GM18505 (cell line): ENCODE results near the gene VAT1L.

Experiments used
- ATAC-seq: cut with Tn5 transposase; IDR thresholded peaks from one replicate; pipeline ENCODE4 v1.9.1; 2021; ENCODE audit not compliant: unreplicated experiment
- POLR2A ChIP-seq: IDR thresholded peaks from 4 replicates; pipeline ENCODE4 v1.6.1; 2011; ENCODE audit warnings: borderline replicate concordance; ENCODE audit not compliant: insufficient read depth, insufficient read length; ENCODE audit errors: extremely low read depth

Gene VAT1L

DNA sequence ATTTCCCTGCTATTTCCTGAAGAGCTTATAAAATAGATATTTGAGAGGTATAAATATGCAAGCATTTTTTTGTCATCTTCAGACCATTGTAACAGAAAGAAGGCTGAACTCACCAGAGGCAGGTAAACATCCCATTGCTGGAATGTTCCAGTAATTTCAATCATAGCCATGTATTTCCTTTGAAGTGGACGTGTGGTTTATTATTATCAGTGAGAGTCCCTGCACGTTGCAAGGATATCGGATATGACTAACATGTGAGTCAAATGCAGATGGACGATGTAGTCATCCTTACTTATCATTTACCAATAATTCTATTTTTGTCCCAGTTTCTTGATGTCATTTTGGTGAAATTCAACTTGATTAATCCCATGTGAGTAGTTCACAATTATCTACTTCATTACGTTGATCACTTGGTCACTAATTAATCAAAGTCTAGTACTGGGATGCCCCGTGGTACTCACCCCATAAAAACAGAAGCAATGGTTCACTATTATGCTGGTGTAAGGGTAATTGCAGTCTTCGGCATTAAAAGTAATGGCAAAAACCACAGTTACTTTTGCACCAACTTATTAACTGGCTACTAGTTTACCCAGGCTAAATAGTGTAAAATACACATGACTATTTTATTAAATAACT is 89.5 kb downstream of the VAT1L start:
- no peak for ATAC-seq
- TF ChIP-seq POLR2A: no peak

- ATAC-seq: no peak
- TF ChIP-seq POLR2A: no peak
These were observed 93.1 kb downstream of the VAT1L start for GRCh38 chr16:77881355-77882030.

DNA sequence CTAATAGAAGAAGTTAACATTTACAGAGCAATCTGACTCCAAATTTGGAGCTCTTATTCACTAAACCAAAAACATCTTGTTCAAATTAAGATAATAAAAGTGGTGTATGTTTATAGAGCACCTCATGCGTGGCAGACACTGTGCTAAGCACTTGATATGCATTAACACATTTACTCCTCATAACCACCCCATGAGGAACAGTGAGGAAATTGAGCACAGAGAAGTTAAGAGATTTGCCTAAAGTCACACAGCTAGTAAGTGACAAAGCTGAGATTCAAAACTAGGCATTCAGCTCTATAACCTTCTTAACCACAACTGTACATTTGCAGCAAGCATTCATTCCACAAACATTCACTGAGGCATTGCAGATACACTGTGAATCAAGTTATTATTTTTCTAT is 94.0 kb downstream of the VAT1L start:
- no peak for TF ChIP-seq POLR2A

DNA sequence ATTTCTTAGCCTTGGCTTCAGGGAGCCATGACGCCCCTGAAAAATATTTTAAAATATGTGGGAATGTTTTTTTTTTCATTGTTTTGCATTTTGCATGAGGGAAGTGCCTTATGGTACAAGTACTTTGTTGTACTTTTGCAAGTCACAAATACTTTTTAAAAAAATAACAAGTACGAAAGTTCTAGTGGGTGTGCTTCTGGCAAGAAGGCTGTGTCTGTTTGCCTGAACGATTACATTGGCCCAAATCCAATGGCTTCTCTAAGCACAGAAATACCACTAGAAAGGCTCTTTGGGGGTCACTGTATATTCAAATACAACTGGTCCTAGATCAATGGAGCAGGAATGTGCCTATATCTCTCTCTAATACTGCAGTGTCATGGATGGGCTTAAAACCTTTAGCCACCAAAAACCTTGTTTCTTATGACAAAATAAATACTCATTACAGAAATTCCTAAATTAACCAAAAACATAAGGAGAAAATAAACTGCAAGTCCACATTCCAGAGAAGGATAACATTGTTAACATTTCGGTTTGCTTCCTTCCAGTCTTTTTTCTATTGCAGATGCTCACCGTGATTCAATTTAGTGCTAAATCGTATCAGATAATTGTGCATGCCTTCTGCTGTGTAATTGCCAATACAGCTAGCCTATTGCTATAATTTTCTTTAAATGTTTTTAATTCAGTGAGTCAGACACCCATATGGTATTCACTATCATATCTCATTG is 97.4 kb downstream of the VAT1L start:
- TF ChIP-seq POLR2A: no peak
- ATAC-seq: no peak

More for the DNA sequence above, 94.0 kb downstream of the VAT1L start:
- ATAC-seq: no peak

GRCh38 chr16:77888871-77889270 is 100.5 kb downstream of the VAT1L start:
- no peak for TF ChIP-seq POLR2A
- ATAC-seq: no peak

DNA sequence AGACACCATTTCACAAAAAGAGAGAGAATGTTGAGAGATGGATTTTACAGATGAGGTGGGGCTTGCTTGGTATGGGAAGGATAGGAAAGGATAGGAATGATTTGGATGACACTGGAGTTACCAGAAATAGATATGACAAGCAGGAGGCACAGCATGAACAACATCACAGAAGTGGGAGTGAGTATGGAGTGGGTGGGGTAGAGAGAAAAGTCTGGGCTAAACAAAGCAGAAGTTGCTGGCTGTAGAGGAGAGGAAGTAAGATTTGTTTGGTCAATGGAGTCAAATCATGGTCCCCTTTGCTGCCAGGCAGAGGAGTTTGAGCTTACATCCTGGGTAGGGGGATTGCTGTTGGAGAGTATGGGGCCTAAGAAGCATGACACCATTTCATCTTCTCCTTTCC is 101.7 kb downstream of the VAT1L start:
- no peak for TF ChIP-seq POLR2A
- no peak for ATAC-seq

- ATAC-seq: no peak
- TF ChIP-seq POLR2A: no peak
These were observed 105.8 kb downstream of the VAT1L start for GRCh38 chr16:77894162-77894561.

- no peak for TF ChIP-seq POLR2A
- no peak for ATAC-seq
These were observed 107.6 kb downstream of the VAT1L start for GRCh38 chr16:77895962-77896361.

GRCh38 chr16:77896415-77897128 is 108.2 kb downstream of the VAT1L start:
- TF ChIP-seq POLR2A: no peak
- no peak for ATAC-seq

DNA sequence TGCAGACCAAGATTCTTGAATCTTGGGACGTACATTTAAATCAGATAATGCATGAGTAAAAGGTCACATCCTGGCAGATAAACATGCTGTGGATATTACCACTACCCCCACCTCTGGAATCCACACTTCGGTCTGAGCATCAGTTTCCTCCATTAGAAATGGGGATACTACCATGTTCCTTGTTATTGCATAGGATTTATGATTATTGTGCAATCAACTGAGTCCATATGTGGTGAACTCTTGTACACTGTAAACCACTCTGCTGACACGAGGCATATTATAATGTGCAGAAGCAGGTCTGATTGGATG is 108.7 kb downstream of the VAT1L start:
- ATAC-seq: no peak
- TF ChIP-seq POLR2A: no peak

DNA sequence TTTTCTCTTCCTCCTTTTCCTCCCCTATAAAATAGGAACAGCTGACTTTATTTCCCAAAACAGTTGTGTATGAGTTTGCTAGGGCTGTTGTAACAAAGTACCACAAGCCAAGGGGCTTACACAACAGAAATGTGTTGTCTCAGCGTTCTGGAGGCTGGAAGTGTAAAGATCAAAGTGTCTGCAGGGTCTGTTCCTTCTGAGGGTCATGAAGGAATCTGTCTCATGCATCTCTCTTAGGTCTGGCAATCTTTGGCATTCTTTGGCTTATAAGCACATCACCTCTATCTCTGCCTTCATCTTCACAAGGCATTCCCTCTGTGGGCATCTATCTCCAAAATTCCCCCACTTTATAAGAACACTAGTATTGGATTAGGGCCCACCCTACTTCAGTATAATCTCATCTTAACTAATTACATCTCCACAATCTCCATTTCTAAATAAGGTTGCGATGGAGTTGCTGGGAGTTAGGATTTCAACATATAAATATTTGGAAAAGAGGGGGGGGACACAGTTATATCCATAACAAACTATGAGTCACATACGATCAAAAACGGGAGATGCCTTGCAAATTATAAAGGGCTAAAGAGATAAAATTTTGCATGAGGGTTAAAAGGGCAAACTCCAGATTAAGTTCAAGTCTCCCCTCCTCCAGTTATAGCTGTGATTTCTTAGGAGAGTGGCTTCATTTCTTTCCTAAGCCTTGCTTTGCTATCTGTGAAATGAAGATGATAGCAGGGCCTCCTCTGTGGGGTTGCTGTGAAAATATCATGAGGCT is 109.7 kb downstream of the VAT1L start:
- no peak for ATAC-seq
- no peak for TF ChIP-seq POLR2A

DNA sequence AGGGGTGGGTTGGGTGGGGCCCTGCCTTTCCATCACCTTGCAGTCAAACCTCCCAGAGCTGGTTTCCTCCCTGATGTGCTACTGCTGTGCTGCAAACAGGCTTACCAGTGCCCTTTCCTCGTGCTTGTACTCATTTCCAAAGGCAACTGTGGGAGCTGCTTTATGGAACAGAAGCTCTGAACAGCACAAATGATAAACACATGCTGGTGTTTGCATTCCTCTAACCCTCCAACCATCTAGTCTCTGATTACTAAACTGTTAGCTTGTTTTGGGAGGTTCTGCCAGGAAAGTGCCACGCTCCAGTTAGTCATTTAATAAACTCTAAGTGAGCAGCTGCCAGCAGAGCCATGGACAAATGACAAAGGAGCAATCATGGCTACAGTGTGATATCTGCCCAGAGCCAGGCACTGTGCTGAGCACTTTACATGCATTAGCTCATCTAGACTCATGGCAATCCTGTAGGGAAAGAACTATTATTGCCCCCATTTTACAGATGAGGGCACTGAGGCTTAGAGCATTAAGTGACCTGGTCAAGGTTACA is 110.4 kb downstream of the VAT1L start:
- TF ChIP-seq POLR2A: no peak
- ATAC-seq: no peak

GRCh38 chr16:77899416-77899815 is 111.1 kb downstream of the VAT1L start:
- ATAC-seq: no peak
- TF ChIP-seq POLR2A: no peak

DNA sequence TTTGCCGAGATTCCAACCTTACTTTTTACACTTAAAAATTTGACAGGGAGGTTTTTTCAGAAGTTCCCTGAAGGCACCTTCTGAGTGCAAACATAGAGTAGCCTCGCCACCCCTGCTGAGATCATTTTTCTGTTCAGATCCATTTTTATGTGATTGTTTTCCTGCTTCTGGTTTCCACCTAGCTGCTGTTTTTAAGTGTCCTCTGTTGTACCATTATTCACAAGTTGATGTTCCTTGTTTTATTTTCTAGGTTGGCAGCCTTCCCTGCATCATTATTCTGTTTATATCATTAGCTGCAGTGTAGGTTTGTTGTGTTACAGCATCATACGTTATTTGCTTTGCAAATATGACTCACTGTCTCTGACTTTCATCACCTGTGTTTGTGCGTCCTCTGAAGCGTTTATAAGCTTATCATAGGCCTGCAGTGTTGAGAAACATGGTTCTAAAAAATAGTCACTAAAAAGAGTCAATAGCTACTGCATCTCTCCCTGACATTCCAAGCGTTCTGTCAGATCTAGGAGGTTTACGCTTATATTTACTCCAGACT is 117.1 kb downstream of the VAT1L start:
- ATAC-seq: no peak
- no peak for TF ChIP-seq POLR2A
